Chondrocyte (in vitro differentiated cells): ENCODE data around the gene STYK1. TPM values are rescaled to one million over a fixed set of nuclear protein-coding genes. Genes with fewer than 3 reads are reported as not detected.

Experiments used
- DNase-seq: peaks from one replicate; pipeline ENCODE4 v3.0.0; 2021; ENCODE audit warnings: mixed read lengths, low spot score
- H3K27ac Mint-ChIP-seq: one replicate; pipeline ENCODE4 v1.8.0; 2021; ENCODE audit warnings: mild to moderate bottlenecking, moderate library complexity, mixed read lengths; ENCODE audit not compliant: unreplicated experiment
- H3K27me3 Mint-ChIP-seq: 2 replicates; pipeline ENCODE4 v1.8.0; 2021; ENCODE audit warnings: low read depth, mixed read lengths
- H3K36me3 Mint-ChIP-seq: 2 replicates; pipeline ENCODE4 v1.8.0; 2021; ENCODE audit warnings: low read depth, mixed read lengths
- H3K4me1 Mint-ChIP-seq: 2 replicates; pipeline ENCODE4 v1.8.0; 2021; ENCODE audit warnings: low read depth, mild to moderate bottlenecking, mixed read lengths
- H3K4me3 Mint-ChIP-seq: one replicate; pipeline ENCODE4 v1.8.0; 2021; ENCODE audit warnings: mild to moderate bottlenecking, moderate library complexity, mixed read lengths; ENCODE audit not compliant: unreplicated experiment
- H3K9me3 Mint-ChIP-seq: 2 replicates; pipeline ENCODE4 v1.8.0; 2021; ENCODE audit warnings: low read depth, mixed read lengths
- CTCF ChIP-seq: fragments of 200-600 bp; sonication (generic); IDR thresholded peaks from 2 replicates; pipeline ENCODE4 v1.5.0; 2021; ENCODE audit warnings: antibody characterized with exemption, mild to moderate bottlenecking, moderate library complexity
- total RNA-seq: library from RNA; stranded (reverse); gene quantifications from 3 replicates; pipeline ENCODE4 v1.2.1, GENCODE V29; 2021

Gene STYK1
- total RNA-seq, 1 donor from 2014 or later: 0.12 TPM

- no peak for DNase-seq
- peaks cover 3% of the 10 kb centered on the region for H3K9me3 Mint-ChIP-seq
- H3K36me3 Mint-ChIP-seq: no peaks in the 10 kb centered on the region
- H3K27ac Mint-ChIP-seq: no peak overlapping the region
- H3K27me3 Mint-ChIP-seq: peaks cover 11% of the 10 kb centered on the region
- no peak overlapping the region for H3K4me3 Mint-ChIP-seq
- H3K4me1 Mint-ChIP-seq: peaks cover 1% of the 10 kb centered on the region
- no peak for TF ChIP-seq CTCF
Observed at GRCh38 chr12:10668526-10668925, 5.3 kb downstream of the STYK1 start.

GRCh38 chr12:10667581-10667980 is 6.3 kb downstream of the STYK1 start:
- Mint-ChIP-seq H3K27me3 (peaks cover 9% of the 10 kb centered on the region), H3K27ac (no peak overlapping the region), H3K4me3 (no peak overlapping the region), H3K36me3 (no peaks in the 10 kb centered on the region), H3K9me3 (peaks cover 3% of the 10 kb centered on the region), H3K4me1 (no peaks in the 10 kb centered on the region)
- no peak for TF ChIP-seq CTCF
- DNase-seq: no peak

- no peaks in the 10 kb centered on the region for H3K36me3 Mint-ChIP-seq
- no peaks in the 10 kb centered on the region for H3K4me1 Mint-ChIP-seq
- peaks cover 2% of the 10 kb centered on the region for H3K27me3 Mint-ChIP-seq
- no peaks in the 10 kb centered on the region for H3K9me3 Mint-ChIP-seq
- DNase-seq: no peak
- TF ChIP-seq CTCF: no peak
- no peak overlapping the region for H3K27ac Mint-ChIP-seq
- H3K4me3 Mint-ChIP-seq: no peak overlapping the region
Observed at GRCh38 chr12:10664499-10664898, 9.4 kb downstream of the STYK1 start.

- Mint-ChIP-seq H3K9me3 (no peaks in the 10 kb centered on the region), H3K27ac (no peak overlapping the region), H3K4me3 (no peak overlapping the region), H3K36me3 (no peaks in the 10 kb centered on the region), H3K27me3 (no peaks in the 10 kb centered on the region), H3K4me1 (no peaks in the 10 kb centered on the region)
- TF ChIP-seq CTCF: no peak
- DNase-seq: no peak
Observed at GRCh38 chr12:10663869-10664268, 10.0 kb downstream of the STYK1 start.

GRCh38 chr12:10661338-10661737 is 12.5 kb downstream of the STYK1 start:
- no peaks in the 10 kb centered on the region for H3K36me3 Mint-ChIP-seq
- no peak overlapping the region for H3K27ac Mint-ChIP-seq
- no peak for DNase-seq
- H3K9me3 Mint-ChIP-seq: peaks cover 7% of the 10 kb centered on the region
- no peaks in the 10 kb centered on the region for H3K4me1 Mint-ChIP-seq
- H3K4me3 Mint-ChIP-seq: no peak overlapping the region
- TF ChIP-seq CTCF: no peak
- no peaks in the 10 kb centered on the region for H3K27me3 Mint-ChIP-seq
